GM18861 (cell line): ENCODE data around the gene FLOT2.
"Not testable (repeated sequence)": the region's sequence is repeated elsewhere in the genome, so short reads cannot be mapped to it uniquely, and the experiment has no call there.

Source experiments
- ATAC-seq: cut with Tn5 transposase; IDR thresholded peaks from one replicate; pipeline ENCODE4 v1.9.1; 2021; ENCODE audit not compliant: unreplicated experiment

FLOT2 gene, protein sequence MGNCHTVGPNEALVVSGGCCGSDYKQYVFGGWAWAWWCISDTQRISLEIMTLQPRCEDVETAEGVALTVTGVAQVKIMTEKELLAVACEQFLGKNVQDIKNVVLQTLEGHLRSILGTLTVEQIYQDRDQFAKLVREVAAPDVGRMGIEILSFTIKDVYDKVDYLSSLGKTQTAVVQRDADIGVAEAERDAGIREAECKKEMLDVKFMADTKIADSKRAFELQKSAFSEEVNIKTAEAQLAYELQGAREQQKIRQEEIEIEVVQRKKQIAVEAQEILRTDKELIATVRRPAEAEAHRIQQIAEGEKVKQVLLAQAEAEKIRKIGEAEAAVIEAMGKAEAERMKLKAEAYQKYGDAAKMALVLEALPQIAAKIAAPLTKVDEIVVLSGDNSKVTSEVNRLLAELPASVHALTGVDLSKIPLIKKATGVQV

DNA sequence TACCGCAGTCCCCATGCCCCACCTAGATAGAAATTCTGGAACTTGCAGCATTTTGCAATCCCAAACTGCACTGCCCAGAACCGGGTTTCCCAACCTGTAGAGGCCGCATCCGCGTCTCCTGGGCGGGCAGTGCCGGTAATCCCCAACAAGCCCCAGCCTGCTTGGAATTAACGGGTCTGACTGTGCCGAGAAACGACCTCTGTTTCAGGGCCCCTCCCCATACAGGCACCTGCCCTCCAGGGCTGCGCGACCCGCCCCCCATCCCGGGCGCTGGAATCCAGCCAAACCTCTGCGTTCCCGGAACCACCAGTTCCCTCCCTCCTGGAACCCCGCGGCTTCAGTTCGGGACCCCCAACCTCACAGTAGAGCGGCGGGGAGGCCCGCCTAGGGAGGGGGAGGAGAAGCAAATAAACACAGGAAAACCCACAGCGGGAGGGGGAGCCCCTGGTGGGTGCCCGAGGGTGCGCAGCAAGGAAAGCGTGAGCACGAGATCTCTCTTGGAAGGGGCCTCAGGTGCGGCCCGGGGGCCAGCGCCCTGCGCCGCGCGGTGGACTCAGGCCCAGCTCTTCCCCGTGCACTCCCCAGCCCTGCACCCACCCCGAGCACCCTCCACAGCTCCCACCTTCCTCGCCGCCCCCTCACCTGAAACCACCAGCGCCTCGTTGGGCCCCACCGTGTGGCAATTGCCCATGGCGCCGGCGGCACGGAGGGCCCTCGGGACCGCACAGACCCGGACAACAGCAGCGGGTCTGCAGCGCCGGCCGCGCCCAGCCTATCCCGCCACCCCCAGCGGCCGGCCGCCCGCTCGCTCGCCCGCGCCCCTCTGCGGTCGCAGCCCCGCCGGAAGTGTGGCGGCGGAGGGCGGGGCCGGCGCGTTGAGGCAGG is at the start of gene FLOT2:
Gene FLOT2 (minus strand): TSS at position 850 of the 885 bp plus-strand sequence. CDS start 159 bp downstream, at position 691.
- ATAC-seq = no peak

DNA sequence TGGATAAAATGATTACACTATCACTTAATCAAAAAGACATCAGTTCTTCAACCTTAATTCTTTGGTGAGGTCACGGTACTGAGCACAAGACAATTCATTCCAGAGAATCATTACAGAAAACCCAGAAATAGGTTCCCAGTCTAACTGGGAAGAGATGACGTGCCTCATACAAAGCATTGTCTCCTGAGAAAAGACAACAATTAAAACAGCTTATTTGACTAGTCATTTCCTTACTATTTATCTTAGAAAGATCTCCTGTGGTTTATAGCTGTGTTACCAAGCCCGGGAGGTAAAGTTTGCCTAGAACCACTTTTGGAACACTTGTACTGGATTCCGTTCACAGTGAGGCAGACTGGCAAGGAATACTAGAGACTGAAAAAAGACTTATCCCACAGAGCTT is 48.7 kb upstream of the FLOT2 start:
- no peak for ATAC-seq

DNA sequence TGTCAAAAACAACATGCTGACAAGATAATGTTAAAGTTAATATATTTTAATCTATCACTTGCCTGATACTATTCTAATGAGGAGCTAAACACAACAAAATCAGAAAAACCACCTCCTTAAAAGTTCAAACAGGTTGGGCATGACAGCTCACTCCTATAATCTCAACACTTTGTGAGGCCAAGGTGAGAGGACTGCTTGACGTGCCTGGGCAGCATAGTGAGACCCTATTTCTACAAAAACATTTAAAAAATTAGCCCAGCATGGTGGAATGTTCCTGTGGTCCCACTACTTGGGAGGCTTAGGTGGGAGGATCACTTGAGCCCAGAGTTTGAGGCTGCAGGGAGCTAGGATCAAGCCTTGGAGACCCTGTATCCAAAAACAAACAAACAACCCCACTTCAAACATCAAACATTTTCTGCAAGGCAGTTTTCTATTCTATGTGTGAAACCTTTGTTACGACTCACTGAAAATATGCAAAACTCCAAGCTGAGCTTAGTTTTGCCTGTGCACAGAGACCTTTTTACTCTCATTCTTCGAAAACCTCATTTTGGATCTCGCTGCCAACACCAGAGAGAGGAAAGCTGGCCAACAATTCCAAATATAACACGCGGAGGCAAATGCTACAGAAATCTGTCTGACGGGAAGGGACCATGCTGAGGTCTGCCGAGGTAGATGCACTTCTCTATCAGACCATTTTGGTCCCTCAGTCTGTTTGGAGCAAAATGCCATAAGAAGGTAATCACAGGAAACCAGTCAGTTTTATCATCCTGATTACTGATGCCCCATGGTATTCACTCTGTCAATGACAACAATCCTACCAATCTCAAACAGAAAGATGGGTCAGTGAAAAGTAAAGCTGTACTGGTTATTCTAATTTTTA is 47.6 kb upstream of the FLOT2 start:
- ATAC-seq = no peak

DNA sequence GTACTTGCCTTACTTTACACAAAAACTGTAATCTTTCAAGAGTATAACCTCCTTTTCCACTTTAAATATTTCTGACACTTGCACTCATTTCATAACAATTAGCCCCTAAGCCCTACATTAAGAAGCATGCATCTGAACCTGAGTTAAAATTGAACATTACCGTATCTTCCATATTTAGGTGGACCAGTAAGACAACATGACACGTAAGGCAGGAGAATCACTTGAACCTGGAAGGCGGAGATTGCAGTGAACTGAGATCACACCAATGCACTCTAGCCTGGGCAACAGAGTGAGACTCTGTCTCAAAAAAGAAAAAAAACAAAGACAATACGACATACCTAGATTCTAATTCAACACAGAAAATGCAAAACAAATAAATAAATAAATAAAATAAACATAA is 46.8 kb upstream of the FLOT2 start:
- ATAC-seq = no peak

DNA sequence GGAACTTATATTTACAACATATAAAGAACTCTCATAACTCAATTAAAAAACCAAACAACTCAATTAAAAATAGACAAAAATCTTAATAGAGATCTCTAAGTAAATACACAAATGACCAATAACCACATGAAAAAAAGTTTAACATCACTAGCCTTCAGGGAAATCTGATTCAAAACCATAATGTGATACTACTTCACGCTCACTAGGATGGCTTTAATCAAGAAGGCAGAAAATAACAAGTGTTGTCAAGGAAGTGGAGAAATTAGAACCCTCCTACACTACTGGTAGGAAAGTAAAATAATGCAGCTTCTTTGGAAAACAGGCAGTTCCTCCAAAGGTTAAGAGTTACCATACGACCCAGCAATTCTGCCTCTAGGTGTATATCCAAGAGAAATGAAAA is 45.4 kb upstream of the FLOT2 start:
- no peak for ATAC-seq

DNA sequence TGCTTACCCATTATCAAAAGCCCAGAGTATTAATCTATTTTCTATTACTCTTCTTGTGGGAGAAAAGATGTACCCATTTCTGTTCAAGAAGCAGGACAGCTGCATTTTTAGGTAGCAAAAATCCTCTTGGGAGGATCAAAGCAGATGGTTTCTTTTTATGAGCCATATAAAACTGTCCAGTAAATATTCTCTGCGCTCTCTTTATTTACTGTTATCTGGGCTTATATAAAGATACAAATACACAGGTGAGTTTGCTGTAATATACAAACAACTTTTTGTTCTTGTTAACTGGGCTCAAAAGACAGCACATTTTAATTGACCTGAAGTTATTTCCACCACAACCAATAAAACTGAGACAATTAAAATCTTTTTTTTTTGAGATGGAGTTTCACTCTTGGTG is 43.7 kb upstream of the FLOT2 start:
- no peak for ATAC-seq

DNA sequence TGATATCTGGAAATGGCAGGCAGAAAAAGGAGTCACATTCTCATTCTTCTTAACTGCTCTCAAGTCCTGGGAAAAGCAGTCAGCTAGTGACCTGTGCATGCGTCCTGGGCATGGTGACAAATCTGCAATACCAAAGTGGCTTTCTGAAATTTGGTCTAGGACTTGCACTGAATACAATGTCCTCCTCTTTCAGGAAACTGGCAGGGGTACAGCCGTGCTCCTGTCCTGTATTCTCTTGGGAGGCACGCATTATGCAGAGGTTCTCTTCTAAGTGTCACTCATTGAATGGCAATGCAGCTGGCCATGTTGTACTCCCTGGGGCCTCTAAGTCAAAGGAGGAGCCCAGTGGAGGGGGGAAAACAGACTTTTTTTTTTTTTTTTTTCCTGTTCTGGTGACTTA is 43.1 kb upstream of the FLOT2 start:
- no peak for ATAC-seq

DNA sequence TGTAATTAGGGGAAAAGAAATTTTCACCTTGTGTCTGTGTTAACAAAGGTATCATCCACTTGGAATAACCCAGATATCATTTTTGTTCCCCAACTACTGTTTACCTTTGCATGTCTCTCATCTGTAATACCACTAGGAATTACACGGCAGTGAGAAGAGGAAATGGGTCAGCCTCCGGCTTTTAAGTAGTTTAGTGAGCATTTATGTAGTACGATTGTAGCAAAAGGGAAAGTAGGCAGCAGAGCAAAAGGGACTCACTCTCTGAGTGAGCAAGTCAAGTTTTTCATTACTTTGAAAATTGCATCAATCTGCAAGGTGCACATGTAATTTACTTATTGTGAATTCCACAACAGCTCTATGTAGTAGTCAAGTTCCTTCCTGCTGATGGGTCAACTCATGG is 42.6 kb upstream of the FLOT2 start:
- no peak for ATAC-seq

DNA sequence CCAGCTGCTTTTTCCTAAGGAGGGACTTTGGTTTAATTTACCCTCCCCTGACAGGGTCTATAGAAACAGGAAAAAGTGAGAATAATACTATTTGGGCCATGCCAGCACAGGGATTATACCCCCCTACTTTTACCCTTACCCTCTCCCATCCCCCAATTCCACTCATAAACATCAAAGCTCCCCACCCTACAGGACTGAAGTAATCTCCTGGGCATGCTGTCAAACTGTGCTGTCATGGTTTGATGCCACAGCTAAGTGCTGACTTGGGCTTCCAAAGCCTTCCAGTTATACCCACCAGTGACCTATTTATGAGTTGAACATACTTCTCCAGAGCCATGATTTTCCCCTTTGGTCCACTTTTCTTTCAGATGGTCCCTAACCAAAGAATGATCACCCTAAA is 41.0 kb upstream of the FLOT2 start:
- ATAC-seq = no peak

DNA sequence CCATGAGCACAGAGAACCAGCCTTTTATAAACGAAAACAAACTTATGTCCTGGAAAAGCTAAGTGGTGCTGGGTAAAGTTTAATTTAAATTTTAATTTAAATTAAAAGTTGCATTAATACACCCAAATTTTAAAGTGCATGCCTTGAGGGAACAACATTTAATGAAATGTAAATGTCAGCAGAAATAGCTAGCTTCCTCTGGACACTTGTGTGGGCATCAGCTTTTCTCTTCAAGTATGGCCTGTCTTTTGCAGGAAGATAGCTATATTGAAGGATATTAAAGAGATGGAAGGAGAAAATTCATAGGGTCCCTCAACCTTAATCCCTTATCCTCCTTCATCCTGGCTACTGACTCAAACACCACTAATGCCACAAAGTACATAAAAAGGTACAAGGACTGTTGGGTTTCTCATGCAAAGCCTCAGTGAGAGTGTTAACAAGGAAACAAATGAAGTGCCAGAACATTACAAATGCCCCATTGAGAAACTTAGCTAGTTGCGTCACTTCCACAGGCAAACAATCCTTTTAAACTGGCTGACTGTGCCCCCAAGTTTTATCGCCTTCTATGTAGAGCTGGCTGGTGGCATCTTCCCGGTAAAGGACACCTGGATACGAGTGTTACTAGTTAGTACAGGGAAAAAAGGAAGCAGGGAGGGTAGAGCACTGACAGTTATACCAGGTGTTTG is 39.7 kb upstream of the FLOT2 start:
- ATAC-seq = no peak

DNA sequence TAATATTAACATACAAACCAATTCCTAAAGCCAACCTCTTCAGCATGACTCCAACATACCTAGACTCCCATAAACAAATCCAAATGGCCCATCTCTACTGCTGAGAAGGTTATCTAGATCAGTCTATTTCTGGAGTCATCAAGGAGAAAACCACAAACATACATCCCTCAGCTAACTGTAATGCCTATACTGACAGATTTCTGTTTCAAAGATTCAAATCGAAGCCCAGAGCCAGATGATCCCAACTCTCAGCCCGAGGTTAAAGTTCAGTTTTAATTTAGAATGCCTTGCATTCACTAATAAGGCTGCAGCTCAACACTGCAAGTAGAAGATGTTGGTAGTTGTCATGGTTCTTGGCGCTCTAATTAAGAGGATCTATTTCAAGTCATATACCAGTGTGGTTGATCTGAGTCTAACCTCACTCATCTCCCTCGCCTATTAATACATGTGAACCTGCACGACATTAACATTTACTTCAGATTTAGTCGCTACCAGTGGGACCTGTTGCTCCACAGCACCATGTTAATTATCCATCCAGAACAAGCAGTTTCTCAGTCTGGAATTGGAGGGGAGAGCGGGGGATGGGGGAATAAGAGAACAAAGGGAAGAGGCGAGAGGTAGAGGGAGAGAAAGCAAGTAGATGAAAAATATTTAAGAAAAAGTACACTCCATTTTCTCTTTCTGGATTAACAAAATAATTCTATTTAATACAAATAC is 38.4 kb upstream of the FLOT2 start:
- ATAC-seq = no peak

DNA sequence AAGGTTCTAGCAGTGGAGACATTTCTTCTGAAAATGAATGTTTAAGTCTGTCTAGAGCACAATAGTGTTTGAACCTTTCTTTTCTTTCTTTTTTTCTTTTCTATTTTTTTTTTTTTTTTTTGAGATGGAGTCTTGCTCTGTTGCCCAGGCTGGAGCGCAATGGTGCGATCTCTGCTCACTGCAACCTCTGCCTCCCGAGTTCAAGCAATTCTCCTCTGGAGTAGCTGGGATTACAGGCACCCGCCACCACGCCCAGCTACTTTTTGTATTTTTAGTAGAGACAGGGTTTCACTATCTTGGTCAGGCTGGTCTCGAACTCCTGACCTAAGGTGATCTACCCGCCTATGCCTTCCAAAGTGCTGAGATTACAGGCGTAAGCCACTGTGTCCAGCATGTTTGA is 37.0 kb upstream of the FLOT2 start:
- ATAC-seq = not testable (repeated sequence)

DNA sequence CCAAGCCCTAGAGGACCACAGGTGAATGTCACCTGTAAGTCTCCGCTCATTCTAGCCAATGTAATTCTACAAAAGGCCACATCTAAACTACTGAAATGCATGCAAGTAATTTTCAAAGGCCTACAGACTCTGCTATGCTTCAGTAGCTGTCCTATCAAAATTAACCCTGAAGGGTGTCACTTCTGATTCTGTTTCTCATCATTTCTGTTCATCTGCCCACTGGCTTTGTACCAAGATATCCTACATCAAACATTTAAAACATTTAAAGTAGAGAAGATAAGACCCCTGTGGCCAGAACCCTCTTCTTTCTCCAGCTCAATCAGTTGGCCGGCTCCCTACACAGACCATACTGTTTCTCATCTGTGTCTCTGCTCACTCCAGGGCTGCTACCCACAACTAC is 32.3 kb upstream of the FLOT2 start:
- ATAC-seq = no peak

DNA sequence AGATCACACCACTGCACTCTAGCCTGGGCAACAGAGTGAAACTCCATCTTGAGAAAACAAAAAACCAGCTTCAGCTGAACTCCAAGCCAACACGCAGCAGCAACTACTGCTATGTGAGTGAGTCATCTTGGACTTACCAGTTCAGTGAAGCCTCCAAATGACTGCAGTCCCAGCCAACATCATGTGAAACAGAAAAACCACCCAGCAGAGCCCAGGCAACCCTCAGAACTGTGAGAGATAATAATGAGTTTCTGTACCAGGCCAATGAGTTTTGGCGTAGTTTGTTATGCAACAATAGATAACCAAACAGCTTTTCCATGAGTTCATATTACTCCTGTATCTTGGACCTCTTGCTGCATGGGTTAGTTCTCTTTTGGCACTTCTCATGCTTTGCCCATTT is 30.5 kb upstream of the FLOT2 start:
- ATAC-seq = no peak

DNA sequence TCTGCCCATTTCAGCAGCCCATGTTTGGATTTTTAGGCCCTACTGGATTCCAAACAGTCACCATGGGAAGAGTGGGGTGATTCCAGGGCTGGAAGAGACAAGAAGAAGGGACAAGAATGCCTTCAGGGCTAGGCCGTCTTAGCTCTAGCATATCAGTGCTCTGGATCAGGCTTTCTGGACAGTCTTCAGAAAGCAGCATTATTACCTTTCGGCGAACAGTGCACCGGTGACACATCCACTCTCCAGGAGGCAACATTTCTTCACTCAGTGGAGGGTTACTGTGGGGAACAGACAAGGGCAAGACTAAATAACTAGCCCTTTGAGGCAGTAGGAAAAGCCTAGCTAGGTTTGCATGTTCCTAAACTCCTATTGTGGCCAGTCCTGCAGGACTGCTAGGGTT is 29.3 kb upstream of the FLOT2 start:
- no peak for ATAC-seq

DNA sequence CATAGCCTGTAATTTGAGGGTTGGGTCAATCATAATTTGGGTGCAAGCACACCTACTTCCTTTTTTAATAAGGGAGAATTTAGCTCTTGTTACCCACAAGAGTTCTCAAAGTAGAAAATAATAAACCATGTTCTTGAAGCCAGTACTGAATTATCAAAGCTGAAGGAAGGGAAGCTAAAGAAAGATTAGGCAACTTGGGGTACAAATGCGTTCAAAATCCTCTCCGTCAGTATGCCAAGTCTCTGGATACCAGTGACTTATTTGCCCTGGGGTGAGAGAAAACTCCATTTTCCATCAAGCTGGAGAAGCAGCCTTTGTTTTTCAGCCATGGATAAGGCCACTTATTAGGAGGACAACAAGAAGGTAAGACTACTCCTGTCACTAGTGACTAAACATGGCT is 28.8 kb upstream of the FLOT2 start:
- no peak for ATAC-seq

DNA sequence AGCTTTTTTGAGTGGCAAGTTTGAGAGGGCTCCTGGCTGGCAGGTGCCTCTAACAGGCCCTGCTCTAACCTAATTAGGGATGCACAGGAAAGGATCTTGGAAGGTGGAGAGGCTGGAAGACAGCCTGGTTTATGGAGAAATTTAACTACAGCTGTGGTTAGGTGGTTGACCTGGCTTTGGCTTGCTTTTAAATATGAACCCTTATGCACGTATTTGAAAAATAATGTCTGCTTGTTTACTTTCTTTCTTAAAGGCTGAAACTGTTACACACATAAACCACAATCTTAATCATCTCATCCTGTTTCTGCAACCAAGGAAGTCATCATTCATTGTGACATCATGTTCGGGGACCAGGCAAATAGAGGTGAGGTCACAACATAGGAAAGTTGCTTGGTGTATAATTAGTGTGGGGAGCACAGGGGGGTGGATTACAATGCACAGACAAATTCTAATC is 28.4 kb upstream of the FLOT2 start:
- no peak for ATAC-seq

DNA sequence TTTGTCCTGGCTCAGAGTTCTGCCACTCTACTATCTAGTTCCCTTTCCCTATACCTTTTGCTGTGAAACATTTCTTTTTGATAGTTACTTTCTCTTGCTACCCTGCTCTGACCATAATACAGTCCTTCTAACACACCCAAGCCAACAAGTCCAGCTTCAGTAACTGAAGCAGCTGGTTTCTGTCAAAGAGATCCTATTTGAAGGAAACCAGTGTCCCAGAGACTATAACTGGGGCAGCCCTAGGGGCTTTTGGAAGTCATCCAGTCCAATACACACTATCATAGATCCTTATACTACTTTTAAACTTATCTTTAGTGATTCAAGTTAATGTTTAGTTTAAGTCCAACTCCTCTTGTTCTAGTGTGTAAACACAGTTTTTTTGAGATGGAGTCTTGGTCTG is 22.7 kb upstream of the FLOT2 start:
- no peak for ATAC-seq

DNA sequence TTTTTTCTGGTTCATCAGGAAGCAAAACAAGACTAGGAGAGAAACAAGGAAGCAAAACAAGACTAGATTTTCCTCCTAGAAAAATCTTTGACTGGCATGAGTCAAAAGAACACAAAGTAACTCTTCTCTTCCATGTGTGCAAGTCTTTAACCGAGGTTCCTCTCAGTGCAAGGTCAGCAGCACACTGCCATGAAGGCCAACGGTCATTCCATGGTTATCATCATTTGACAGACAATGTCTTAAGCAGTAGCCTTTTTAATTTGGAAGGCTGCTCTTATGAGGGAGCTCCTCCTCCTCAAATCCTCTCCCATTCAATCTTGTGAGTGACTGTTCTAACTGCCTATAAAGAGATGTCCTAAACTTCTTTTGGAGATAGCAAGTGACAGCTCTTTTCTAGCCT is 20.8 kb upstream of the FLOT2 start:
- no peak for ATAC-seq

DNA sequence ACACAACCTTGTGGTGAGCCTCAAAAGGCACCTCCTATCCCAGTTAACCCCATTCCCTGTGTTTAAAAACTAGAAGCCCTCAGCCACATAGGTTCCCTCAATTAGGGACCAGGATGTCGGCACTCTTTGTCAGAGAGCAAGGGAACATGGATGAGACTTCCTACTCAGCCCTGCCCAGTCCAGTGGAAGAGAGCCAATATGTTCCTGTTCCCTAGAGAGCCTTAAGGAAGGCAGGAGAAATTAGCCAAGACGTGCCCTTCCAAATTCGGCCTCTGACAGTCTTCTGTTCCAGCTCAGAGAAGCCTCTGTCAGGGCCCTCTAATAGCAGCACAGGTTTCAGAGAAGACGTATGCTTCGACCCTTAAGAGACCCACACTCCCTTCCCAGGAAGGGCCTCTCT is 19.9 kb upstream of the FLOT2 start:
- ATAC-seq = no peak
